Activated naive CD8-positive, alpha-beta T cell treated with anti-CD3 and anti-CD28 coated beads, Interleukin-2, amount 50 U/mL, for 24 hours (primary cell): ENCODE data around the gene AP5B1.
A peak's percentile ranks its signal among the peaks of the same experiment; 100 is the strongest.

Experiments used
- ATAC-seq: fragments of 150-1000 bp; cut with Tn5 transposase; one replicate; pipeline ENCODE4 v1.10.0; 2021
- DNase-seq: peaks from one replicate; pipeline ENCODE4 v3.0.0; 2021
- H3K27ac Mint-ChIP-seq: one replicate; pipeline ENCODE4 v1.8.0; 2021; ENCODE audit warnings: mild to moderate bottlenecking, mixed read lengths
- H3K27me3 Mint-ChIP-seq: one replicate; pipeline ENCODE4 v1.8.0; 2021; ENCODE audit warnings: mixed read lengths
- H3K36me3 Mint-ChIP-seq: one replicate; pipeline ENCODE4 v1.8.0; 2021; ENCODE audit warnings: low read depth, mixed read lengths
- H3K4me1 Mint-ChIP-seq: one replicate; pipeline ENCODE4 v1.8.0; 2021; ENCODE audit warnings: mixed read lengths
- H3K4me3 Mint-ChIP-seq: one replicate; pipeline ENCODE4 v1.8.0; 2021; ENCODE audit warnings: mild to moderate bottlenecking, moderate library complexity, mixed read lengths
- H3K9me3 Mint-ChIP-seq: one replicate; pipeline ENCODE4 v1.8.0; 2021; ENCODE audit warnings: mixed read lengths

The AP5B1 gene

GRCh38 chr11:65791719-65792213 lies 11.0 kb upstream of the AP5B1 start:
- Mint-ChIP-seq H3K36me3 (no peaks in the 10 kb centered on the region), H3K27ac (no peak overlapping the region), H3K4me3 (no peak overlapping the region), H3K9me3 (no peaks in the 10 kb centered on the region), H3K4me1 (peaks cover 16% of the 10 kb centered on the region), H3K27me3 (peaks cover 32% of the 10 kb centered on the region)
- peak; percentile 94 for ATAC-seq
- DNase-seq: peak; percentile 68

GRCh38 chr11:65790902-65791650 lies 10.3 kb upstream of the AP5B1 start:
- H3K36me3 Mint-ChIP-seq: no peaks in the 10 kb centered on the region
- ATAC-seq: no peak
- H3K4me1 Mint-ChIP-seq: peaks cover 16% of the 10 kb centered on the region
- peaks cover 27% of the 10 kb centered on the region for H3K27me3 Mint-ChIP-seq
- no peaks in the 10 kb centered on the region for H3K9me3 Mint-ChIP-seq
- no peak overlapping the region for H3K4me3 Mint-ChIP-seq
- DNase-seq: no peak
- no peak overlapping the region for H3K27ac Mint-ChIP-seq

GRCh38 chr11:65790104-65790901 lies 9.5 kb upstream of the AP5B1 start:
- ATAC-seq: no peak
- Mint-ChIP-seq H3K9me3 (no peaks in the 10 kb centered on the region), H3K4me1 (peaks cover 24% of the 10 kb centered on the region), H3K36me3 (no peaks in the 10 kb centered on the region), H3K27ac (no peak overlapping the region), H3K27me3 (peaks cover 35% of the 10 kb centered on the region), H3K4me3 (no peak overlapping the region)
- DNase-seq: no peak

GRCh38 chr11:65789230-65790103 lies 8.7 kb upstream of the AP5B1 start:
- DNase-seq (no peak), ATAC-seq (no peak)
- peaks cover 26% of the 10 kb centered on the region for H3K4me1 Mint-ChIP-seq
- H3K9me3 Mint-ChIP-seq: no peaks in the 10 kb centered on the region
- H3K4me3 Mint-ChIP-seq: no peak overlapping the region
- no peak overlapping the region for H3K27ac Mint-ChIP-seq
- H3K27me3 Mint-ChIP-seq: peaks cover 41% of the 10 kb centered on the region
- no peaks in the 10 kb centered on the region for H3K36me3 Mint-ChIP-seq

GRCh38 chr11:65788821-65789220 lies 8.0 kb upstream of the AP5B1 start:
- Mint-ChIP-seq H3K4me1 (peaks cover 26% of the 10 kb centered on the region), H3K36me3 (no peaks in the 10 kb centered on the region), H3K4me3 (no peak overlapping the region), H3K9me3 (no peaks in the 10 kb centered on the region), H3K27ac (no peak overlapping the region), H3K27me3 (peaks cover 46% of the 10 kb centered on the region)
- no peak for DNase-seq
- no peak for ATAC-seq

- H3K27me3 Mint-ChIP-seq: peaks cover 52% of the 10 kb centered on the region
- H3K36me3 Mint-ChIP-seq: no peaks in the 10 kb centered on the region
- no peaks in the 10 kb centered on the region for H3K9me3 Mint-ChIP-seq
- peaks cover 30% of the 10 kb centered on the region for H3K4me1 Mint-ChIP-seq
- no peak for DNase-seq
- peak overlapping the region; percentile 60 for H3K27ac Mint-ChIP-seq
- ATAC-seq: no peak
- H3K4me3 Mint-ChIP-seq: peak overlapping the region; percentile 59
Observed at GRCh38 chr11:65787649-65788622, 7.2 kb upstream of the AP5B1 start.

- Mint-ChIP-seq H3K27ac (no peak within 1 kb of the TSS), H3K4me3 (peak within 1 kb of the TSS; percentile 59), H3K36me3 (no peaks in the 10 kb centered on the region), H3K4me1 (peaks cover 30% of the 10 kb centered on the region), H3K27me3 (peaks cover 56% of the 10 kb centered on the region), H3K9me3 (no peaks in the 10 kb centered on the region)
- no peak for ATAC-seq
- no peak for DNase-seq
Observed at GRCh38 chr11:65786786-65787636, 6.2 kb upstream of the AP5B1 start, which contains the start of gene OVOL1. Gene OVOL1, plus strand, starts transcription at chr11:65787063. Its CDS starts 311 bp downstream, at chr11:65787374.

GRCh38 chr11:65786008-65786785 lies 5.4 kb upstream of the AP5B1 start:
- no peaks in the 10 kb centered on the region for H3K9me3 Mint-ChIP-seq
- peaks cover 25% of the 10 kb centered on the region for H3K4me1 Mint-ChIP-seq
- peak overlapping the region; percentile 30 for H3K4me3 Mint-ChIP-seq
- H3K27ac Mint-ChIP-seq: no peak overlapping the region
- no peaks in the 10 kb centered on the region for H3K36me3 Mint-ChIP-seq
- peaks cover 56% of the 10 kb centered on the region for H3K27me3 Mint-ChIP-seq
- DNase-seq (no peak), ATAC-seq (no peak)

- H3K9me3 Mint-ChIP-seq: no peaks in the 10 kb centered on the region
- peak overlapping the region; percentile 30 for H3K4me3 Mint-ChIP-seq
- peaks cover 24% of the 10 kb centered on the region for H3K4me1 Mint-ChIP-seq
- H3K27me3 Mint-ChIP-seq: peaks cover 52% of the 10 kb centered on the region
- H3K27ac Mint-ChIP-seq: no peak overlapping the region
- H3K36me3 Mint-ChIP-seq: no peaks in the 10 kb centered on the region
- DNase-seq: no peak
- ATAC-seq: no peak
Observed at GRCh38 chr11:65785319-65786007, 4.7 kb upstream of the AP5B1 start.

- Mint-ChIP-seq H3K36me3 (no peaks in the 10 kb centered on the region), H3K4me1 (peaks cover 24% of the 10 kb centered on the region), H3K27me3 (peaks cover 32% of the 10 kb centered on the region), H3K4me3 (no peak overlapping the region), H3K27ac (no peak overlapping the region), H3K9me3 (no peaks in the 10 kb centered on the region)
- ATAC-seq: no peak
- no peak for DNase-seq
Observed at GRCh38 chr11:65782816-65783228, 2.0 kb upstream of the AP5B1 start.

GRCh38 chr11:65781962-65782815 lies 1.4 kb upstream of the AP5B1 start:
- no peak overlapping the region for H3K27ac Mint-ChIP-seq
- no peak for DNase-seq
- no peak overlapping the region for H3K4me3 Mint-ChIP-seq
- peaks cover 31% of the 10 kb centered on the region for H3K27me3 Mint-ChIP-seq
- H3K9me3 Mint-ChIP-seq: no peaks in the 10 kb centered on the region
- H3K4me1 Mint-ChIP-seq: peaks cover 25% of the 10 kb centered on the region
- ATAC-seq: no peak
- no peaks in the 10 kb centered on the region for H3K36me3 Mint-ChIP-seq
